Measurements from ENCODE around the gene MDK.

The MDK gene

GRCh38 chr11:46381048-46381818 lies at the start of gene MDK:
TSS of gene MDK (plus strand) at chr11:46381669. CDS start at chr11:46382058, 389 bp downstream.
- DNase-seq: peak; percentile 67

DNA sequence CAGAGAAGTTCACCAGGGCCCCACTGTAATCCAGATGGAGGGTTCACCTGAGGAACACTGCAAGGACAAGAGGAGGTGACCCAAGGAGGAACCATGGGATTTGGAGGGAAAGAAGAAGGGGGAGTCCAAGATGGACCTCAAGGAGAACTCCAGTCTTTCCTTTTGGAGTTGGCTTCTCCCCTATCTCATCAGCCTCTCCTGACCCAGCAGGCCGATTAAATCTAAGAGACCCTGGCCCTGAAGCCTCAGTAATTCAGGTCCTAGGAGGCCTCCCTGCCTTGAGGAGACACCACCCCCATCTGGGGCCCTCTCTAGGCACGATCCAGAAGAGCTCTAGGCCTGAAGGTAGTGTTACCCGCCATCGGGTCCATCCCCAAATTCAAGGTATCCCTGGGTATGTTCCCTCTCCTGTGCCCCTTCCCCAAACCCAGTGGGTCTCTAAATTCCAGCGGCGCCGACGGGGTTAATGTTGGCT lies 49.3 kb upstream of the MDK start:
- no peak for DNase-seq

- no peak for DNase-seq
Observed at GRCh38 chr11:46332568-46333393, 48.7 kb upstream of the MDK start.

GRCh38 chr11:46333394-46333947 lies 48.0 kb upstream of the MDK start:
- no peak for DNase-seq

DNA sequence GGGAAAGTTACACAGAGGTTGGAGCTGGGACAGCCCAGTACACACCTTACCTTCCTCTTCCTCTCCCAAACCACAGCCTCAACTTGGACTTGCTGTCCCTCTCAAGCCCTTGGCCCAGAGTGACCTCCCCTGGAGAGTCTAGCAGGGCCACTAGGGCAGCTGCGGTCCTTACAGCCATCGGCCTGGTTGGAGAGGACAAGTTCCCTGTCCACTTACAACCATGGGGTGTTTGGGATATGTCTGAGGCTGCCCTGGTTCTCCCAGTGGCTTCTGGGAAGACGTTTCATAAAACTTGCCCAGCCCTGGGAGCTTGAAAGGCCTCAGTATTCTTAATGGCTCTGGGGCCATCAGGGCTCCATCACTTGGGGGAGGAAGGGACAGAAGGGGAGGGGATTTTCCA lies 47.3 kb upstream of the MDK start:
- no peak for DNase-seq

GRCh38 chr11:46335271-46335670 lies 46.2 kb upstream of the MDK start:
- DNase-seq: no peak

DNA sequence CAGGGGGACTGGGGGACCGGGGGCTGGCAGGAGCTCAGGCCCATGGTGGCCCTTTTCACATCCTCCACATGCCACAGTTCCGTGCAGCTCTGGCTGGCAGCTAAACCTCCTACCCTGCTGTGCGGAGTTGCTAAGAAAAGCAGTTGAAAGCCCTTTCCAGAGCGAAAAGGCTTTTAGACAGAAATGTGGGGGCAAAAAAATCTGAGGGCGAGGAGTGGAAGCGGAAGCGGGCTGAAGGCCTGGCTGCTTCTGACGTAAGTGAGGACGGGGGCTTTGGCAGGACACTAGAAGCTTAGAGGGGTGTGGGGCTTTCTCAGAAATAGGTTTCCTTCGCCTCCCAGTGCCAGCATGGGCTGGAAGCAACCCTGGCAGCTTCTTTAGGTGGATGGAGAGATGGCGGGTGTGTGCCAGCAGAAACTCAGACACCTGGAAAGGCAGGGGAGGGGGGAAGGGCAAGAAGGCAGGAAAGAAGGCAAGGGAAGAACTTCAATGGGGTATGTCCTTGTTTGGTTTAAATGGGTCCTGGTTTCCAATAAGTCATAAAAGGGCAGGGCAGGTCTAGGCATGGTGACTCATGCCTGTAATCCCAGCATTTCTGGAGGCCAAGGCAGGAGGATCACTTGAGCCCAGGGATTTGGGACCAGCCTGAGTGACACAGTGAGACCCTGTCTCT lies 45.4 kb upstream of the MDK start:
- no peak for DNase-seq

DNA sequence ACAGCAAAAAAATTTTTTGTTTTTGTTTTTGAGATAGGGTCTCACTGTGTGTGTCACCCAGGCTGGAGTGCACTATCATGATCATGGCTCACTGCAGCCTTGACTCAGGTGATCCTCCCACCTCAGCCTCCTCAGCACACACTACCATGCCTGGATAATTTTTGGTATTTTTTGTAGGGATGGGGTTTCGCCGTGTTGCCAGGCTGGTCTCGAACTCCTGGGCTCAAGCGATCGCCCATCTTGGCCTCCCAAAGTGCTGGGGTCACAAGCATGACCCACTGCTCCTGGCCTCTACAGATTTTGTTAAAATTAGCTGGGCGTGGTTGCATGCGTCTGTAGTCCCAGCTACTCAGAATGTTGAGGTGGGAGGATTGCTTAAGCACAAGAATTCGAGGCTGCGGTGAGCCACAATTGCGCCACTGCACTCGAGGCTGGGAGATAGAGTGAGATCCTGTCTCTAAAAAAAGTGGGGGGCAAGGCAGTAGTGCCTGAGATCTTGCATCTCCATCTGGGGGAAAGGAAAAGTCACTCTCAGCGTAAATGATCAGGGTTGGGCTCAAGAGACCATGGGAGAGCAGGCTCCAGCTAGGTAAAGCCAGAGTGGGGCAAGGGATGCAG lies 44.8 kb upstream of the MDK start:
- DNase-seq: peak; percentile 92

GRCh38 chr11:46337626-46338345 lies 43.7 kb upstream of the MDK start:
- DNase-seq: no peak

- no peak for DNase-seq
Observed at GRCh38 chr11:46338636-46338987, 42.9 kb upstream of the MDK start.

DNA sequence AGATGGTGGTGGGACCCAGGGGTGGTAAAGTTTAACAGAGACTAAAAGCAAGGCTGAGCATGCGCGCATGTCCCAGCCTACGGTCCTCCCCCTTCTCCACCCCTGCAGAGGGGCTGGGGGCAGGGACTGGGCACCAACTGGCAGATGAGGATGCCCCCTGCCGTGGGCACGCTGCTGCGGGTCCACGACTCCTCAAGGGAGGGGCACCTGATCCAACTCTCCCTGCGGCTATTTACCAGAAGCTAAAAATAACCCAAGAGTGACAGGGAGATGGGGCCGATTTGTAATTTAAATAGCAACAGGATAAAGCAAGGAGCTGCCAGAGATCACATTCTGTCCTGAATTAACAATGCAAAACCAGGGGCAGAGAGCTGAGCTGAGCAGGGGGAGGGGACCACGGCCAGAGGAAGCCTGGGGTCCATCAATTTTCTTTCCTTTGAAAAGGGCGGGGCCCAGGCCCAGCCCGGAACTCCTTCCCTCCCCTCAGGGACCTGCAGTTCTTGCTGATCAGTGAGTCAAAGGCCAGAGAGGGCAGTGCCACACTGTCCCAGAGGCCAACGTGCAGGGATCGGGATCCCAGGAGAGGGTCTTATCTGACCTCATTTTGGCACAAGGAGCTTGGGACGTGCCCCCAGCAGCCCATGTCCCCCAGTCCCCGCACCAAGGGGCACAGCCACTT lies 42.3 kb upstream of the MDK start:
- no peak for DNase-seq

- DNase-seq: no peak
Observed at GRCh38 chr11:46339816-46340215, 41.7 kb upstream of the MDK start.

DNA sequence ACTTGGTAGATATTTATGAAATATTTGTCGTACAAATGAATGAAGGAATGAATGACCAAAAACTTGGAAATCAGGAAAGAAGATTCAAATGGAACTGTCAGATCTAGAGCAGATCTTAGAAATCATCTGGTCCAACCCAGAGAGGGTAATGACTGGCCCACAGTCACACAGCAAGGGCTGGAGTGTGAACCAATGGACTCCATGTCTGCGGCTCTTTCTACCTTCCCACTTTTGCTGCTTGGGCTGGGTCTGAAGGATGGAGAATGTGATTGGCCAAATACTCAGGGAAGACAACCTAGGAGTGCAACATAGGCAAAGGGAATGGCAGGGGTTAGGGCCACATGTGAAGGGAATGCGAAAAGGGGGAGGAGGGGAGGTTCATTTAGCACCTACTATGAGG lies 40.0 kb upstream of the MDK start:
- no peak for DNase-seq

- no peak for DNase-seq
Observed at GRCh38 chr11:46342239-46342638, 39.2 kb upstream of the MDK start.

DNA sequence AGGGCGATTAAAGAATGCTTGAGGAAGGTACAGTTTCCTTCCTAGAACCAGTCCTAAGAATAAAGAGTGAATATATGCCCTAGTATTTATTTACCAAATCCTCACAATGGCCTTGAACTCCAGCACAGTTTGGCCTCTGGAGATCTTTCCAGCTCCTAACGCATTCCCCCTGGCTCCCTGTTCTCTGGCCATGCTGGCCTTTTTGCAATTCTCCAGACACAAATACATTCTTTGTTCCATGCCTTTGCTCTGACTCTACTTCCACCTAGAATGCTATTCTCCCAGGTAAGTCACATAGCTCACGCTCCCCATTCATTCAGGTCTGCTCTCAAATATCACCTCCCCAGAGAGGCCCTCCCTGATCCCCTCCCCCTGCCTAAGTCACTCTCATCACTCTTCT lies 37.9 kb upstream of the MDK start:
- DNase-seq: no peak

DNA sequence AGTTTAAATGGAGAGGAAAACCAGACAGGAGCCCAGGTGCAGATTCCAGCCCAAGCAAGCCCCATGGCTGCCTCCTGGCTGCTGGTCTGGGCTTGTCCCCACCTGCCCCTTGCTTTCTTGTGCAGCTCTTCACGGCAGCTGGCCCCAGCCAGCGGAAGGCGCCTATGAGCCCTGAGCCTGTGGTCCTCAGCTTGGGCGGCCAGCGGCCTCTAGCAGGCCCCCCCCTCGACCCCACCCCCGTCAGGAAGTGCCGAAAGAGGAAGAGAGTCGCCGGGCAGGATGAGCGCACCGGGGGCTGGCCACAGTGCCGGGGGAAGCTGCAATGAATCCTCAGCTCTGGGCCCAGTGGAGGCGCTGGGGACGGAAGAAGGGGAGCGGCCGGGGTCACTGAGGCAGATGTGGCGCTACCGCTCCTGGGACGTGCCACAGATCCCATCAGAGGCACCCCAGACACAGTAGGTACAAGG lies 36.3 kb upstream of the MDK start:
- peak; percentile 69 for DNase-seq

- no peak for DNase-seq
Observed at GRCh38 chr11:46345881-46346484, 35.5 kb upstream of the MDK start.

DNA sequence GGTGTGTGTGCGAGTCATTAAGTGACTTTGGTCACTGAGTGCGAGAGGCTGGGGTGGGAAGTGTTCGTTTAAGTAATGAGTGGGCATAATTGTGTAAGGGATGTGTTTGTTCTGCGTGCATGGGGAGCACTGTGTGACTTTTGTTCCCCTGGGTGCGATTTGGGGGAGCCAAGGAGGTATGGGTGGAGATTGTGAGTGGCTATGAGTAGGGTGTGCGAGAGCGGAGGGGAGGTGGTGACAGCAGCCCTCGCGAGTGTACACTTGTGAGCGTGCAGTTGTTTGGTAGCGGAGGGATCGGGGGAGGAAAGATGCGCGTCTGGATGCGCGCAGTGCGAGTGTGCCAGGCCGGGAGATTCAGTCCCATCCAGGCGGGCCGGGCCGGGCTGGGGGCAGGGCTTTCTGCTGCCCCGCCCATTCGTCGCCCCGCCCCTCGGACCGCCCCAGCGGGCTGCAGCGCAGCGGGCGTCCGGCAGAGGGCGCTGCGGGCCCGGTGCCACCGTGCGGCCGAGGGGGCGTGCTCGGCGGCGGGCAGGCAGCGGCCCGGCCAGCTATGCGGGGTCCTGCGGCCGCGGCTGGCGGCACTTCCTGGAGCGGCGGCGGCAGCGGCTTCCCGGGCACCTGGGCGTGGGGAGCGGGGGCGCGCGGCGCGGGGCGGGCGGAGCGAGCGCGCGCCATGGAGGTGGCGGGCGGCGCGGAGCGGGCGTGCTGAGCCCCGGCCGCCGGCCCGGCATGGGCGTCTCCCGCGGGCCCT lies 34.4 kb upstream of the MDK start, which contains the start of gene DGKZ:
Gene DGKZ, plus strand, starts transcription at position 578 of the 751 bp plus-strand sequence. CDS start 197 bp downstream, outside the sequence.
- DNase-seq: peak; percentile 91

- no peak for DNase-seq
Observed at GRCh38 chr11:46347637-46348311, 33.7 kb upstream of the MDK start.
